Thyroid gland (tissue), 4 donors: ENCODE data around the gene MKI67. TPM values are rescaled to one million over a fixed set of nuclear protein-coding genes. Genes with fewer than 3 reads are reported as not detected.
"Not testable (repeated sequence)": the region's sequence is repeated elsewhere in the genome, so short reads cannot be mapped to it uniquely, and the experiment has no call there.

Source experiments
- DNase-seq, 2 donors: peaks; one replicate each; pipeline ENCODE4 v3.0.0-alpha.2; 2019
- H3K27ac ChIP-seq, 3 donors: fragments of 200-600 bp; sonication (generic); 1 replicate in 2 of 3; 2 replicates in 1 of 3; pipeline ENCODE4 v1.5.1; 2016 to 2019; ENCODE audit warnings: mild to moderate bottlenecking in 1 of 3, moderate library complexity in 1 of 3
- H3K27me3 ChIP-seq: fragments of 200-600 bp; sonication (generic); one replicate; pipeline ENCODE4 v1.5.1; 2019
- H3K36me3 ChIP-seq, 2 donors: fragments of 200-600 bp; sonication (generic); one replicate each; pipeline ENCODE4 v1.5.1; 2016 to 2019
- H3K4me1 ChIP-seq, 2 donors: fragments of 200-600 bp; sonication (generic); one replicate each; pipeline ENCODE4 v1.5.1; 2017 to 2019
- H3K4me3 ChIP-seq, 3 donors: fragments of 200-600 bp; sonication (generic); replicated peaks in 1 of 3; 1 replicate in 2 of 3; 2 replicates in 1 of 3; pipeline ENCODE4 v1.5.1; 2016; ENCODE audit warnings: mild to moderate bottlenecking in 1 of 3
- H3K9me3 ChIP-seq: fragments of 200-600 bp; sonication (generic); one replicate; pipeline ENCODE4 v1.5.1; 2017
- POLR2A ChIP-seq, 2 donors: fragments of 450-650 bp; IDR thresholded peaks; one replicate each; pipeline ENCODE4 v1.6.1; 2017; ENCODE audit warnings: antibody characterized with exemption in 2 of 2, mild to moderate bottlenecking in 2 of 2, moderate library complexity in 1 of 2
- WGBS, 2 donors: methylation state at CpG; one replicate each; pipeline ENCODE4 v1.1.5; 2017; 5-methylcytosine and 5-hydroxymethylcytosine counted together
- intact Hi-C: fragments of 100-400 bp; cut with DNase I; formaldehyde crosslinking; loops from one replicate; pipeline ENCODE4 v1.15.1; 2023
- total RNA-seq, 4 donors: library from RNA; depleted of rRNA; stranded (reverse); fragments of >200 nt; gene quantifications; one replicate each; pipeline ENCODE4 v1.2.3, GENCODE V29; 2016
- TF ChIP-seq, protein P1 (sequence below), 6 experiments: fragments of 200-600 bp in 3 of 6; fragments of 450-650 bp in 3 of 6; sonication (generic) in 3 of 6; IDR thresholded peaks; one replicate each; pipeline ENCODE4 v1.5.1; 2016 to 2019; ENCODE audit warnings: antibody characterized with exemption in 6 of 6, mild to moderate bottlenecking in 2 of 6, inconsistent platforms in 1 of 6, moderate library complexity in 1 of 6

The MKI67 gene
- total RNA-seq, 4 donors from 2014 or later = 0.24 to 1.9 (median 0.76) TPM

DNA sequence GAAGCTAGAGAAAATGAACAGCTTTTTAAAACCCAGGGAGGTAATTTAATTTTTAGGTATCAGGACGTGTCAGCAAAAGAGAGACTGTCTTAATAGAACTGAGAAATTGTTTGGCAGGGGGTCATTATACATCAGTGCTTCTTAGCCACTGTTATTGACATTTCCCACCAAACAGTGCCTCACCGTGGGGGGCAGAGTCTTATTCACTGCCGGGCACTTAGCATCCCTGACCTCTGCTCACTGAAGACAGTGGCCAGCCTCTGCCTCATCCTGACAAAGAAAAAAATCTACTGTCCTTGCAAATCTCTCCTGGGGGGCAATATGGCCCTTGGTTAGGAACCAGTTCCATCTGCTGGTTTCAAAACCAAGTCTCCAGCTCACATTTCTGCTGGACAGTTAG is 14.2 kb upstream of the MKI67 start:
- no peak overlapping the region for H3K27ac ChIP-seq
- intact Hi-C loops = no loop called here
- no peak for TF ChIP-seq POLR2A (IDR thresholded peaks at IDR 0.05)
- TF ChIP-seq, protein P1, sequence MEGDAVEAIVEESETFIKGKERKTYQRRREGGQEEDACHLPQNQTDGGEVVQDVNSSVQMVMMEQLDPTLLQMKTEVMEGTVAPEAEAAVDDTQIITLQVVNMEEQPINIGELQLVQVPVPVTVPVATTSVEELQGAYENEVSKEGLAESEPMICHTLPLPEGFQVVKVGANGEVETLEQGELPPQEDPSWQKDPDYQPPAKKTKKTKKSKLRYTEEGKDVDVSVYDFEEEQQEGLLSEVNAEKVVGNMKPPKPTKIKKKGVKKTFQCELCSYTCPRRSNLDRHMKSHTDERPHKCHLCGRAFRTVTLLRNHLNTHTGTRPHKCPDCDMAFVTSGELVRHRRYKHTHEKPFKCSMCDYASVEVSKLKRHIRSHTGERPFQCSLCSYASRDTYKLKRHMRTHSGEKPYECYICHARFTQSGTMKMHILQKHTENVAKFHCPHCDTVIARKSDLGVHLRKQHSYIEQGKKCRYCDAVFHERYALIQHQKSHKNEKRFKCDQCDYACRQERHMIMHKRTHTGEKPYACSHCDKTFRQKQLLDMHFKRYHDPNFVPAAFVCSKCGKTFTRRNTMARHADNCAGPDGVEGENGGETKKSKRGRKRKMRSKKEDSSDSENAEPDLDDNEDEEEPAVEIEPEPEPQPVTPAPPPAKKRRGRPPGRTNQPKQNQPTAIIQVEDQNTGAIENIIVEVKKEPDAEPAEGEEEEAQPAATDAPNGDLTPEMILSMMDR (IDR thresholded peaks at IDR 0.05) = no peak

DNA sequence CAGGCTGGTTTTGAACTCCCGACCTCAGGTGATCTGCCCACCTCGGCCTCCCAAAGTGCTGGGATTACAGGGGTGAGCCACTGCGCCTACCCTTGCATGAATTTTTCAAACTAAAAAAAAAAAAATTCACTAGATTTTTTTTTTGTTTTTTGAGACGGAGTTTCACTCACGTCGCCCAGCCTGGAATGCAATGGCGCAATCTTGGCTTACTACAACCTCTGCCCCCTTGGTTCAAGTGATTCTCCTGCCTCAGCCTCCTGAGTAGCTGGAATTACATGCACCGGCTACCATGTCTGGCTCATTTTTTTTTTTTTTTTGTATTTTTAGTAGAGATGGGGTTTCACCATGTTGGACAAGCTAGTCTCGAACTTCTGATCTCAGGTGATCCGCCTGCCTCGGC is 12.2 kb upstream of the MKI67 start:
- DNase-seq, H3K4me1 ChIP-seq, H3K9me3 ChIP-seq, H3K27ac ChIP-seq, H3K4me3 ChIP-seq, H3K27me3 ChIP-seq, intact Hi-C loops, H3K36me3 ChIP-seq: not testable (repeated sequence)
- 90 to 95% methylated on average over 11 of the region's 11 CpGs for WGBS, 2 donors

More for the DNA sequence above, 14.2 kb upstream of the MKI67 start:
- H3K27me3 ChIP-seq = no peaks in the 10 kb centered on the region
- no peaks in the 10 kb centered on the region for H3K4me1 ChIP-seq
- no peaks in the 10 kb centered on the region for H3K9me3 ChIP-seq
- WGBS, 2 donors = 44 to 50% methylated on average over 3 of the region's 3 CpGs
- no peaks in the 10 kb centered on the region for H3K36me3 ChIP-seq
- DNase-seq = no peak
- H3K4me3 ChIP-seq = no peak overlapping the region

DNA sequence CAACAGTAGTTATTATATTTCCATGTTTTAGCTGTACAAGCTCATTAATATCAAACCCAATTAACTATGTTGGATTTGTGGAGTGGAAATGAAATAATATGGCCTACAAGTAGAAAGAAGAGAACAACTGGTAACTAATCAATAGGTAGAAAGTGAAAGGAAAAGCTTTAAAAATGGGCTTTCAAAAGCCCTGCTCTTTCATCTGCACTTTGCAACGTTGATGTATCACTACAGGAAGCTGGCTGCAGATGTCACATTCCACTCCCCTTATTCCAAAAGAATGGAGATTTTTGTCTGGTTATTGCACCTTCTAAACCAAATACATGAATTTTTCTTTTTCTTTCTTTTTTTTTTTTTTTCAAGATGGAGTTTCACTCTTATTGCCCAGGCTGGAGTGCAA is 11.7 kb upstream of the MKI67 start:
- H3K9me3 ChIP-seq = no peaks in the 10 kb centered on the region
- no peak overlapping the region for H3K4me3 ChIP-seq
- H3K27me3 ChIP-seq = no peaks in the 10 kb centered on the region
- WGBS, 2 donors = 55 to 60% methylated on average over 1 of the region's 1 CpG
- no peaks in the 10 kb centered on the region for H3K4me1 ChIP-seq
- no peaks in the 10 kb centered on the region for H3K36me3 ChIP-seq
- no peak overlapping the region for H3K27ac ChIP-seq
- no peak for DNase-seq
- intact Hi-C loops = no loop called here
- TF ChIP-seq, protein P1 (IDR thresholded peaks at IDR 0.05) = no peak
- TF ChIP-seq POLR2A (IDR thresholded peaks at IDR 0.05) = no peak

DNA sequence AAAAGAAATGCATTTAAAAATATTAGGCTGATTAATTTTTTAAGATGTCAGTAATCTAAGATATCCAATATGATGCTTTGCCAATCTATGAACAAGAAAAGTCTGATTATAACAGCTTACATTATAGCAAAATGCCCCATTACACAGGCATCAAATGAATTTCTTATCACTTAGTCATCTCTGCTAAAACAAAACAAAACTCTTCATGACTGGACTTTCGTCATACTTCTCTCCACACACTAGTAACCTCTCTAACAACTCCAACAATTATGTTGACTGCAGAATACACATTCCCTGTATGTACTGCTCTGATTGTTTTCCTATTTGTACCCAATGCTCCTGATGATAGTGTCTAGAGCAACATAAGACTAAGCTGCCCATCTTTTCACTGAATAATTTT is 3.8 kb upstream of the MKI67 start:
- DNase-seq = no peak
- H3K4me1 ChIP-seq = peaks cover 7 to 17% of the 10 kb centered on the region in 2 donors
- H3K27me3 ChIP-seq = no peaks in the 10 kb centered on the region
- H3K27ac ChIP-seq = no peak overlapping the region
- whole genome bisulfite sequencing, 2 donors = 49 to 61% methylated on average over 1 of the region's 1 CpG
- intact Hi-C loops = no loop called here
- no peak overlapping the region for H3K4me3 ChIP-seq
- TF ChIP-seq, protein P1 (IDR thresholded peaks at IDR 0.05) = no peak
- no peak for TF ChIP-seq POLR2A (IDR thresholded peaks at IDR 0.05)
- no peaks in the 10 kb centered on the region for H3K9me3 ChIP-seq
- no peaks in the 10 kb centered on the region for H3K36me3 ChIP-seq

DNA sequence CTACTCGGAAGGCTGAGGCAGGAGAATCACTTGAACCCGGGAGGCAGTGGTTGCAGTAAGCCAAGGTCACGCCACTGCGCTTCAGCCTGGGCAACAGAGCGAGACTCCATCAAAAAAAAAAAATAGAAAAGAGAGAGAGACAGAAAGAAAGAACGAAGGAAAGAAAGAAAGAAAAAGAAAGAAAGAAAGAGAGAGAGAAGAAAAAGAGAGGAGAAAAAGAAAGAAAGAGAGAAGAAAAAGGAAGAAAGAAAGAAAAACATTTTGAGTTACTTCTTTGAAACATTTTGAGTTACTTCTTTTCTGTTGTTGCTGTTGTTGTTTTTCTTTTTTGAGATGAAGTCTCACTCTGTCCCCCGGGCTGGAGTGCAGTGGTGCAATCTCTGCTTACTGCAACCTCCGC is 2.4 kb upstream of the MKI67 start:
- no peak for TF ChIP-seq POLR2A (IDR thresholded peaks at IDR 0.05)
- TF ChIP-seq, protein P1 (IDR thresholded peaks at IDR 0.05) = no peak
- intact Hi-C loops = no loop called here
- DNase-seq = no peak
- H3K27ac ChIP-seq = no peak overlapping the region
- no peaks in the 10 kb centered on the region for H3K36me3 ChIP-seq
- no peak overlapping the region for H3K4me3 ChIP-seq
- no peaks in the 10 kb centered on the region for H3K9me3 ChIP-seq
- H3K27me3 ChIP-seq = peaks cover 8% of the 10 kb centered on the region
- peaks cover 7 to 19% of the 10 kb centered on the region in 2 donors for H3K4me1 ChIP-seq
- WGBS, 2 donors = 83 to 89% methylated on average over 8 of the region's 8 CpGs

DNA sequence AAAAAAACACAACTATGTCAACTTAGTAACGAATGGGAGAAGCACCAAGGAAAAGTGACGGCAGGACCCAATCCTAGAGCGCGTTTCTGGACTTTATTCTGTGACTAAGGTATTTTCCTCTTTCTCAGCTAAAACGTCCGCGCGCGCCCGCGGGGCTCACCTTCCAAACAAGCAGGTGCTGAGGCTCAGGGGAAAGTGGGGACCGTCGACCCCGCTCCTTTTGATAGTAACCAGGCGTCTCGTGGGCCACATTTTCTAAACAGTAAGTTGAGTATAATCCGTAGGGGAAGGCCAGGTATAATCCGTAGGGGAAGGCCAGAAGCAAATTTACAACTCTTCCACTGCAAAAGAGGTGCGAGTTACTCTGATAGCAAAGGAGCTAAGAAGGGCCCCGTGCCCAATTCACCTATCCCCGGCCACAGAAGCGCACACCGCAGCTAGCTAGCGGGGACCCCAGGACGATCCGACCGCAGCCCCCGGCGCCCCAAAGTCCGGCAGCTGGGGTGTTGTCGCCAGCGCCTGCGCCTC is 743 bp downstream of the MKI67 start:
- Histone ChIP-seq H3K4me1 (peaks cover 7 to 19% of the 10 kb centered on the region in 2 donors), H3K9me3 (no peaks in the 10 kb centered on the region), H3K27ac (no peak overlapping the region), H3K27me3 (peaks cover 8% of the 10 kb centered on the region), H3K4me3 (peak overlapping the region in 1 of 3 donors; percentile 50), H3K36me3 (no peaks in the 10 kb centered on the region)
- no peak for DNase-seq
- 4 to 6% methylated on average over 18 to 21 of the region's 33 CpGs for WGBS, 2 donors
- TF ChIP-seq, protein P1 (IDR thresholded peaks at IDR 0.05) = no peak
- no peak for TF ChIP-seq POLR2A (IDR thresholded peaks at IDR 0.05)
- intact Hi-C loops = no loop called here
